Muscle of leg (tissue), 11 donors: ENCODE data around the gene RREB1. TPM values are rescaled to one million over a fixed set of nuclear protein-coding genes. Genes with fewer than 3 reads are reported as not detected.

Experiments used
- DNase-seq: peaks from one replicate; pipeline ENCODE4 v3.0.0; 2013
- H3K27ac ChIP-seq: one replicate; pipeline ENCODE4 v1.5.1; 2013; ENCODE audit warnings: mild to moderate bottlenecking, low read length, control low read depth
- H3K27me3 ChIP-seq: one replicate; pipeline ENCODE4 v1.6.1; 2013; ENCODE audit warnings: low read length; ENCODE audit not compliant: control insufficient read depth, insufficient read depth
- H3K36me3 ChIP-seq: one replicate; pipeline ENCODE4 v1.6.1; 2013; ENCODE audit warnings: low read length; ENCODE audit not compliant: control insufficient read depth, insufficient read depth
- H3K4me1 ChIP-seq: one replicate; pipeline ENCODE4 v1.6.1; 2013; ENCODE audit warnings: low read length; ENCODE audit not compliant: control insufficient read depth, insufficient read depth
- H3K4me3 ChIP-seq: one replicate; pipeline ENCODE4 v1.5.1; 2013; ENCODE audit warnings: low read length, control low read depth
- H3K9me3 ChIP-seq: replicated peaks from 2 replicates; pipeline ENCODE4 v1.6.1; 2013; ENCODE audit warnings: low read depth, low read length; ENCODE audit not compliant: control insufficient read depth
- WGBS: methylation state at CpG from one replicate; pipeline ENCODE4 v1.1.5; 2013; ENCODE audit warnings: missing lambda C conversion rate; ENCODE audit not compliant: insufficient coverage; 5-methylcytosine and 5-hydroxymethylcytosine counted together
- polyA plus RNA-seq, 8 donors: library from polyadenylated mRNA; unstranded; fragments of 120-200 nt; gene quantifications; one replicate each; pipeline versions ENCODE4 v1.2.1 to v1.2.3, GENCODE V29; 2013; ENCODE audit warnings: inconsistent platforms in 1 of 8, low replicate concordance in 1 of 8; ENCODE audit not compliant: insufficient read length in 8 of 8, insufficient read depth in 1 of 8
- total RNA-seq: library from RNA; stranded (reverse); fragments of 120-200 nt; gene quantifications from one replicate; pipeline ENCODE4 v1.2.4, GENCODE V29; 2013

RREB1 gene
- total and polyA plus RNA-seq, 9 donors = 12.2 to 21.4 (median 19.0) TPM

GRCh38 chr6:7098993-7099392 lies 8.8 kb upstream of the RREB1 start:
- no peaks in the 10 kb centered on the region for H3K9me3 ChIP-seq
- no peaks in the 10 kb centered on the region for H3K27me3 ChIP-seq
- H3K27ac ChIP-seq = no peak overlapping the region
- H3K4me3 ChIP-seq = no peak overlapping the region
- DNase-seq = no peak
- no peaks in the 10 kb centered on the region for H3K36me3 ChIP-seq
- H3K4me1 ChIP-seq = no peaks in the 10 kb centered on the region
- WGBS = no CpG with 5 or more reads among the region's 2 CpGs

- Histone ChIP-seq H3K4me3 (no peak overlapping the region), H3K27me3 (no peaks in the 10 kb centered on the region), H3K36me3 (no peaks in the 10 kb centered on the region), H3K27ac (no peak overlapping the region), H3K9me3 (no peaks in the 10 kb centered on the region), H3K4me1 (no peaks in the 10 kb centered on the region)
- DNase-seq = no peak
- no CpG with 5 or more reads among the region's 3 CpGs for WGBS
Measured at GRCh38 chr6:7100072-7100752, 7.5 kb upstream of the RREB1 start.

- Histone ChIP-seq H3K9me3 (no peaks in the 10 kb centered on the region), H3K36me3 (no peaks in the 10 kb centered on the region), H3K27me3 (no peaks in the 10 kb centered on the region), H3K4me1 (no peaks in the 10 kb centered on the region), H3K4me3 (no peak overlapping the region), H3K27ac (no peak overlapping the region)
- DNase-seq = no peak
- 83% methylated on average over 9 of the region's 10 CpGs for WGBS
Measured at GRCh38 chr6:7100753-7101081, 7.0 kb upstream of the RREB1 start.

- DNase-seq = no peak
- Histone ChIP-seq H3K27ac (no peak overlapping the region), H3K27me3 (no peaks in the 10 kb centered on the region), H3K4me1 (no peaks in the 10 kb centered on the region), H3K36me3 (no peaks in the 10 kb centered on the region), H3K9me3 (no peaks in the 10 kb centered on the region), H3K4me3 (no peak overlapping the region)
- 84% methylated on average over 8 of the region's 8 CpGs for WGBS
Measured at GRCh38 chr6:7101290-7101689, 6.5 kb upstream of the RREB1 start.

- Histone ChIP-seq H3K27me3 (no peaks in the 10 kb centered on the region), H3K36me3 (no peaks in the 10 kb centered on the region), H3K9me3 (no peaks in the 10 kb centered on the region), H3K4me3 (no peak overlapping the region), H3K27ac (no peak overlapping the region), H3K4me1 (peaks cover 11% of the 10 kb centered on the region)
- DNase-seq = no peak
- no CpG with 5 or more reads among the region's 3 CpGs for WGBS
Measured at GRCh38 chr6:7104752-7105151, 3.0 kb upstream of the RREB1 start.

- no peak for DNase-seq
- no peaks in the 10 kb centered on the region for H3K27me3 ChIP-seq
- peaks cover 11% of the 10 kb centered on the region for H3K4me1 ChIP-seq
- WGBS = 39% methylated on average over 5 of the region's 10 CpGs
- peak overlapping the region; percentile 69 for H3K27ac ChIP-seq
- no peaks in the 10 kb centered on the region for H3K9me3 ChIP-seq
- H3K36me3 ChIP-seq = no peaks in the 10 kb centered on the region
- H3K4me3 ChIP-seq = peak overlapping the region; percentile 97
Measured at GRCh38 chr6:7106215-7106751, 1.5 kb upstream of the RREB1 start.

- no peaks in the 10 kb centered on the region for H3K36me3 ChIP-seq
- peaks cover 11% of the 10 kb centered on the region for H3K4me1 ChIP-seq
- peak overlapping the region; percentile 97 for H3K4me3 ChIP-seq
- no peaks in the 10 kb centered on the region for H3K27me3 ChIP-seq
- no peaks in the 10 kb centered on the region for H3K9me3 ChIP-seq
- DNase-seq = peak; percentile 35
- H3K27ac ChIP-seq = peak overlapping the region; percentile 69
- 1% methylated on average over 47 of the region's 66 CpGs for WGBS
Measured at GRCh38 chr6:7106752-7107577, 796 bp upstream of the RREB1 start.

- no peaks in the 10 kb centered on the region for H3K9me3 ChIP-seq
Measured at GRCh38 chr6:7108196-7108963, 619 bp downstream of the RREB1 start.

GRCh38 chr6:7108964-7109836 lies 1.4 kb downstream of the RREB1 start:
- Histone ChIP-seq H3K27ac (peak overlapping the region; percentile 95), H3K9me3 (no peaks in the 10 kb centered on the region), H3K4me3 (peak overlapping the region; percentile 97), H3K36me3 (no peaks in the 10 kb centered on the region), H3K4me1 (peaks cover 18% of the 10 kb centered on the region), H3K27me3 (no peaks in the 10 kb centered on the region)
- WGBS = under 1% methylated on average over 53 of the region's 86 CpGs
- peak; percentile 87 for DNase-seq

More at GRCh38 chr6:7108196-7108963, 619 bp downstream of the RREB1 start:
- Histone ChIP-seq H3K4me1 (peaks cover 18% of the 10 kb centered on the region), H3K36me3 (no peaks in the 10 kb centered on the region), H3K4me3 (peak overlapping the region; percentile 97), H3K27me3 (no peaks in the 10 kb centered on the region), H3K27ac (peak overlapping the region; percentile 95)
- peak; percentile 83 for DNase-seq
- whole genome bisulfite sequencing = 0% methylated on average over 87 of the region's 94 CpGs
